Measurements from ENCODE around the gene NEDD8. TPM values are rescaled to one million over a fixed set of nuclear protein-coding genes. Genes with fewer than 3 reads are reported as not detected.

Gene NEDD8
- total and polyA plus RNA-seq, 2 of the 4 experiments (the other 2 are of a cell fraction), result 167 to 375 TPM

- TF ChIP-seq RAD21 (IDR thresholded peaks at IDR 0.05; ENCODE audit: low read length), result no peak
- no peak for TF ChIP-seq ELK1 (IDR thresholded peaks at IDR 0.05; ENCODE audit: borderline replicate concordance, low read depth, low read length)
- no peak for TF ChIP-seq CHD1 (IDR thresholded peaks at IDR 0.05; ENCODE audit: low read depth, low read length)
- TF ChIP-seq RFX5 (IDR thresholded peaks at IDR 0.05; ENCODE audit: low read depth, low read length), result no peak
- TF ChIP-seq MAFK (IDR thresholded peaks at IDR 0.05; ENCODE audit: low read depth, low read length), result no peak
- no peak for TF ChIP-seq CTCF (conservative IDR thresholded peaks at IDR 0.05; ENCODE audit: low read depth, low read length)
- no peak for TF ChIP-seq FOS (IDR thresholded peaks at IDR 0.05; ENCODE audit: low read depth, low read length)
- no peak for TF ChIP-seq NFE2L2 (IDR thresholded peaks at IDR 0.05; ENCODE audit: low read depth, low read length)
- no peak for TF ChIP-seq BHLHE40 (IDR thresholded peaks at IDR 0.05; ENCODE audit: low read depth, low read length)
- no peak for TF ChIP-seq SMC3 (IDR thresholded peaks at IDR 0.05; ENCODE audit: low read depth, low read length)
- TF ChIP-seq MXI1 (IDR thresholded peaks at IDR 0.05; ENCODE audit: borderline replicate concordance, low read depth, low read length), result no peak
- no peak for TF ChIP-seq RCOR1 (IDR thresholded peaks at IDR 0.05; ENCODE audit: insufficient replicate concordance, low read length)
- TF ChIP-seq MAZ (IDR thresholded peaks at IDR 0.05; ENCODE audit: borderline replicate concordance, low read depth, low read length), result no peak
- no peak for TF ChIP-seq USF2 (IDR thresholded peaks at IDR 0.05; ENCODE audit: low read depth, low read length)
- TF ChIP-seq POLR2A (IDR thresholded peaks at IDR 0.05; ENCODE audit: low read depth, low read length), result no peak
- TF ChIP-seq CEBPB (IDR thresholded peaks at IDR 0.05; ENCODE audit: low read depth, low read length), result no peak
- Histone ChIP-seq H4K20me1 (ENCODE audit: insufficient read depth, low read length) (no peaks in the 10 kb centered on the region), H3K27me3 (ENCODE audit: control insufficient read depth, insufficient read depth, low read length) (no peaks in the 10 kb centered on the region), H3K27ac (ENCODE audit: insufficient read depth, low read length) (no peak overlapping the region), H3K4me2 (ENCODE audit: low read depth, low read length) (no peak overlapping the region), H2BK15ac (ENCODE audit: low read depth, low read length) (no peak overlapping the region), H3K9ac (ENCODE audit: low read depth, low read length) (no peak overlapping the region), H4K91ac (ENCODE audit: insufficient read depth, low read depth, low read length) (no peak overlapping the region), H3K4me3 (ENCODE audit: insufficient read depth, low read depth, low read length) (no peak overlapping the region), H3K56ac (ENCODE audit: extremely low read depth, insufficient read depth, low read length) (no peak overlapping the region), H2AFZ (replicated peaks; ENCODE audit: low read length, poor library complexity) (no peak overlapping the region), H2BK5ac (ENCODE audit: low read depth, low read length, poor library complexity, severe bottlenecking) (no peak overlapping the region), H4K5ac (ENCODE audit: low read depth, low read length) (no peak overlapping the region), H3K4me1 (ENCODE audit: control insufficient read depth, insufficient read depth, low read length) (peaks cover 16% of the 10 kb centered on the region), H3K9me1 (ENCODE audit: insufficient read depth, low read length) (peaks cover 31% of the 10 kb centered on the region), H2BK20ac (ENCODE audit: low read depth, low read length) (no peak overlapping the region), H2BK120ac (ENCODE audit: low read depth, low read length) (no peak overlapping the region), H2AK5ac (ENCODE audit: low read depth, low read length) (no peak overlapping the region), H3K79me1 (ENCODE audit: low read depth in 1 of 2, low read length in 2 of 2) (peaks cover 0 to under 1% of the 10 kb centered on the region in 2 experiments; a peak in 1 of 4 replicates), H3K18ac (ENCODE audit: low read depth, low read length) (no peak overlapping the region), H3K9me3 (ENCODE audit: control insufficient read depth, insufficient read depth, low read length) (no peaks in the 10 kb centered on the region), H3K4ac (ENCODE audit: low read depth, low read length) (no peak overlapping the region), H3K23ac (ENCODE audit: low read depth, low read length) (no peak overlapping the region), H3K36me3 (ENCODE audit: control insufficient read depth, insufficient read depth, low read length) (peaks cover 2% of the 10 kb centered on the region; the same call in 1 of the 2 replicates), H2AK9ac (replicated peaks; ENCODE audit: low read depth, low read length, poor library complexity) (peak overlapping the region; percentile 75), H4K8ac (ENCODE audit: low read depth in 2 of 2, low read length in 2 of 2) (no peak overlapping the region), H3K14ac (replicated peaks; ENCODE audit: low read depth, low read length) (no peak overlapping the region)
- no peak for ATAC-seq (ENCODE audit: low read depth)
- CTCF ChIA-PET, result no interaction called here
- intact Hi-C loops (cut with micrococcal nuclease), result no loop called here
- POLR2A ChIA-PET (ENCODE audit: unreplicated experiment), result no interaction called here
- WGBS, 2 experiments (ENCODE audit: extremely low coverage in 2 of 2, insufficient read length in 1 of 2), result 77% methylated on average over 5 of the region's 7 CpGs; no CpG with 5 or more reads in 1 of the 2 experiments
- in situ Hi-C loops (cut with MboI; ENCODE audit: low sequenced_read_pairs), result no loop called here
- DNase-seq, result no peak
- dilution Hi-C loops (cut with HindIII; ENCODE audit: low sequenced_read_pairs, unreplicated experiment), result no loop called here
- BruUV-seq (replicated peaks), result no TSS peak
These were observed 21.8 kb upstream of the NEDD8 start for GRCh38 chr14:24253936-24254335.

All from IMR-90 (cell line).